ENCODE results near the gene BORCS5.

Gene BORCS5

GRCh38 chr12:12326262-12326661 is 30.6 kb upstream of the BORCS5 start:
- Histone ChIP-seq H3K4me3 (ENCODE audit: low read length) (no peak overlapping the region), H3K9me3 (replicated peaks; ENCODE audit: insufficient read depth, low read length) (no peaks in the 10 kb centered on the region), H3K27me3 (replicated peaks; ENCODE audit: insufficient read depth, low read length) (no peaks in the 10 kb centered on the region), H3K9ac (ENCODE audit: low read length) (no peak overlapping the region), H3K4me1 (ENCODE audit: low read length) (no peaks in the 10 kb centered on the region), H3K27ac (ENCODE audit: low read length) (no peak overlapping the region), H3K4me2 (ENCODE audit: low read depth, low read length) (no peak overlapping the region), H3K79me2 (ENCODE audit: low read length) (no peaks in the 10 kb centered on the region), H3F3A (ENCODE audit: insufficient read depth, low read length) (no peaks in the 10 kb centered on the region), H2AFZ (ENCODE audit: low read length) (no peak overlapping the region), H3K36me3 (replicated peaks; ENCODE audit: insufficient read depth, low read length) (no peaks in the 10 kb centered on the region), H3K9me2 (replicated peaks; ENCODE audit: insufficient read depth, low read length) (no peaks in the 10 kb centered on the region), H4K20me1 (ENCODE audit: insufficient read depth, low read length) (no peaks in the 10 kb centered on the region)
- no peak for DNase-seq
- TF ChIP-seq EZH2 (optimal IDR thresholded peaks at IDR 0.05; ENCODE audit: low read depth, low read length) (no peak), CTCF (IDR thresholded peaks at IDR 0.05; ENCODE audit: low read length) (no peak), EZH2phosphoT487 (IDR thresholded peaks at IDR 0.05; ENCODE audit: low read length) (no peak)

- Histone ChIP-seq H2AFZ (ENCODE audit: low read length) (no peak overlapping the region), H3K4me2 (ENCODE audit: low read depth, low read length) (no peak overlapping the region)
- peak; percentile 69 for DNase-seq
These were observed 29.1 kb upstream of the BORCS5 start for GRCh38 chr12:12327802-12328201.

GRCh38 chr12:12331244-12331771 is 25.6 kb upstream of the BORCS5 start:
- Histone ChIP-seq H3K36me3 (replicated peaks; ENCODE audit: insufficient read depth, low read length) (no peaks in the 10 kb centered on the region), H3F3A (ENCODE audit: insufficient read depth, low read length) (no peaks in the 10 kb centered on the region), H3K4me3 (ENCODE audit: low read length) (no peak overlapping the region), H3K9me3 (replicated peaks; ENCODE audit: insufficient read depth, low read length) (no peaks in the 10 kb centered on the region), H4K20me1 (ENCODE audit: insufficient read depth, low read length) (no peaks in the 10 kb centered on the region), H3K4me2 (ENCODE audit: low read depth, low read length) (no peak overlapping the region), H3K27me3 (replicated peaks; ENCODE audit: insufficient read depth, low read length) (no peaks in the 10 kb centered on the region), H3K9me2 (replicated peaks; ENCODE audit: insufficient read depth, low read length) (no peaks in the 10 kb centered on the region), H2AFZ (ENCODE audit: low read length) (no peak overlapping the region), H3K27ac (ENCODE audit: low read length) (no peak overlapping the region), H3K9ac (ENCODE audit: low read length) (no peak overlapping the region), H3K4me1 (ENCODE audit: low read length) (no peaks in the 10 kb centered on the region), H3K79me2 (ENCODE audit: low read length) (no peaks in the 10 kb centered on the region)
- TF ChIP-seq EZH2 (optimal IDR thresholded peaks at IDR 0.05; ENCODE audit: low read depth, low read length): no peak
- TF ChIP-seq CTCF (IDR thresholded peaks at IDR 0.05; ENCODE audit: low read length): no peak
- no peak for TF ChIP-seq EZH2phosphoT487 (IDR thresholded peaks at IDR 0.05; ENCODE audit: low read length)
- DNase-seq: no peak

More at GRCh38 chr12:12327802-12328201, 29.1 kb upstream of the BORCS5 start:
- H3K9ac ChIP-seq (ENCODE audit: low read length): no peak overlapping the region
- H3K4me1 ChIP-seq (ENCODE audit: low read length): no peaks in the 10 kb centered on the region
- TF ChIP-seq CTCF (IDR thresholded peaks at IDR 0.05; ENCODE audit: low read length) (peak; percentile 70), EZH2 (optimal IDR thresholded peaks at IDR 0.05; ENCODE audit: low read depth, low read length) (no peak)
- H3K4me3 ChIP-seq (ENCODE audit: low read length): no peak overlapping the region
- no peaks in the 10 kb centered on the region for H3F3A ChIP-seq (ENCODE audit: insufficient read depth, low read length)
- no peaks in the 10 kb centered on the region for H3K27me3 ChIP-seq (replicated peaks; ENCODE audit: insufficient read depth, low read length)
- H3K9me3 ChIP-seq (replicated peaks; ENCODE audit: insufficient read depth, low read length): no peaks in the 10 kb centered on the region
- H4K20me1 ChIP-seq (ENCODE audit: insufficient read depth, low read length): no peaks in the 10 kb centered on the region
- H3K36me3 ChIP-seq (replicated peaks; ENCODE audit: insufficient read depth, low read length): no peaks in the 10 kb centered on the region
- no peaks in the 10 kb centered on the region for H3K79me2 ChIP-seq (ENCODE audit: low read length)
- H3K9me2 ChIP-seq (replicated peaks; ENCODE audit: insufficient read depth, low read length): no peaks in the 10 kb centered on the region
- H3K27ac ChIP-seq (ENCODE audit: low read length): no peak overlapping the region
